ENCODE results near the gene ROR1.

The ROR1 gene

GRCh38 chr1:63906047-63906704, 132.4 kb downstream of the ROR1 start:
- DNase-seq (ENCODE audit: low read depth in 1 of 2, low spot score in 1 of 2): no peak

GRCh38 chr1:63907051-63907450, 133.2 kb downstream of the ROR1 start:
- DNase-seq (ENCODE audit: low read depth in 1 of 2, low spot score in 1 of 2): no peak

- DNase-seq (ENCODE audit: low read depth in 1 of 2, low spot score in 1 of 2): no peak
These were observed 134.2 kb downstream of the ROR1 start for GRCh38 chr1:63908016-63908415.

- no peak for DNase-seq (ENCODE audit: low read depth in 1 of 2, low spot score in 1 of 2)
These were observed 135.7 kb downstream of the ROR1 start for GRCh38 chr1:63909526-63909925.

DNA sequence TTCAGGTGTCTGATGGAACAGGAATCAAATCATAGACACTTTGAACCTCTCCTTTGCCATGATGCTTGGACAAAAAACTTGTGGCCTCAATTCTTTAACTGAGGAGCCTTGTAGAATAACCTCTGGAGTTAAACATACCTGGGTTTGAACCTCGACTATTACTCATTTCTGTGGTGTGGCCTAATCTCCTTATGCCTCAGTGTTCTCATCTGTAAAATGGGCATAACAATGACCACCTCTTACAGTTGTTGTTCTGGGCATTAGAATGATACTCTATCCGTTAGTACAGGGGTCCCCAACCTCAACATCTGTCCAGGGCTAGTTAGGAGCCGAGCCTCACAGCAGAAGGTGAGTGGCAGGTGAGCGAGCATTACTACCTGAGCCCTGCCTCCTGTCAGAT, 137.2 kb downstream of the ROR1 start:
- no peak for DNase-seq (ENCODE audit: low read depth in 1 of 2, low spot score in 1 of 2)

GRCh38 chr1:63912643-63913042, 138.8 kb downstream of the ROR1 start:
- no peak for DNase-seq (ENCODE audit: low read depth in 1 of 2, low spot score in 1 of 2)

GRCh38 chr1:63913533-63913932, 139.7 kb downstream of the ROR1 start:
- no peak for DNase-seq (ENCODE audit: low read depth in 1 of 2, low spot score in 1 of 2)

GRCh38 chr1:63914241-63914640, 140.4 kb downstream of the ROR1 start:
- DNase-seq (ENCODE audit: low read depth in 1 of 2, low spot score in 1 of 2): no peak

DNA sequence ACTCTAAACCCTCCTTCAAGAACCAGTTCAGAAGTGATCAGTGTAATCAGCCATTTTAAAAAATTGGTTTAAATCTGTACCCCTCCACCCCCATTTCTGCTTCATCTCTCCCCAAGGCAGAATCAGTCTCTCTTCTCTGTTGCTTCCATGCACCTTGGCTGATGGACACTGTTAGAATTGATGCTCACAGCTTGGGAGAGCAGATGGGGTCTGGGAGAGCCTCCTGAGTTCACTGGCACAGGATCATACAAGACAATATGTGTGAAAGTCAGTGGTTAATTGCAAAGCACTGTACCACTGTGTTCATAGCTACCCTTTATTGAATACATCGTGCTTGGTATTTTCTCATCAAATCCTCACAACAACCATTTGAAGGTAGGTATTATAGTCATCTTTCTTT, 140.9 kb downstream of the ROR1 start:
- no peak for DNase-seq (ENCODE audit: low read depth in 1 of 2, low spot score in 1 of 2)

- DNase-seq (ENCODE audit: low read depth in 1 of 2, low spot score in 1 of 2): no peak
These were observed 141.3 kb downstream of the ROR1 start for GRCh38 chr1:63915121-63915520.

- DNase-seq (ENCODE audit: low read depth in 1 of 2, low spot score in 1 of 2): no peak
These were observed 142.9 kb downstream of the ROR1 start for GRCh38 chr1:63916485-63917360.

GRCh38 chr1:63917571-63918417, 144.0 kb downstream of the ROR1 start:
- no peak for DNase-seq (ENCODE audit: low read depth in 1 of 2, low spot score in 1 of 2)

DNA sequence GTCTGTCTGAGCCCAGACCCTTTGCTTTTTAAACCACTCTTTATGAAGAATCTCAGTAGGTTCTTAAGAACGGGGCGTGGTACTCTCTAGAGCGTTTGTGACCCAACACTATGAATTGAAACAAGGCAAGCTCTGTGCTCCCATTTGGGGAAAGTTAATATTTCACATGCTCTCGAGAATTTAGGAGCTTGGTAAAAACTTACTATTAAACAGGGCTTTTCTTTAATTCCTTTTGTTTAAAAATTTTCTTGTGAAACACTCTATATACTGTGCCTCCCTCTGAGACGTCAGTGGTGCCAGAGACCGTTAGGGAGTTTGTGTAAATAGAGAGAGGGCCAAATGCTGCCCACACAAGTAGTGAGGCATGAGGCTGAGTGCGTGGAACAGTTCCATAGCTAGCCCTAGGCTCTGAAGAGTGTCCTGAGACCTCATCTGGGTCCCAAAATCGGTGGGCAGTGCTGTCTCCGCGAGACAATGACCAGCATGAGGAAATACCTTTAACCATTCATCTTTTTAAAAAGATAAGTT, 144.7 kb downstream of the ROR1 start:
- DNase-seq (ENCODE audit: low read depth in 1 of 2, low spot score in 1 of 2): no peak

GRCh38 chr1:63920154-63921117, 146.6 kb downstream of the ROR1 start:
- DNase-seq (ENCODE audit: low read depth in 1 of 2, low spot score in 1 of 2): no peak

GRCh38 chr1:63921359-63921758, 147.5 kb downstream of the ROR1 start:
- no peak for DNase-seq (ENCODE audit: low read depth in 1 of 2, low spot score in 1 of 2)

DNA sequence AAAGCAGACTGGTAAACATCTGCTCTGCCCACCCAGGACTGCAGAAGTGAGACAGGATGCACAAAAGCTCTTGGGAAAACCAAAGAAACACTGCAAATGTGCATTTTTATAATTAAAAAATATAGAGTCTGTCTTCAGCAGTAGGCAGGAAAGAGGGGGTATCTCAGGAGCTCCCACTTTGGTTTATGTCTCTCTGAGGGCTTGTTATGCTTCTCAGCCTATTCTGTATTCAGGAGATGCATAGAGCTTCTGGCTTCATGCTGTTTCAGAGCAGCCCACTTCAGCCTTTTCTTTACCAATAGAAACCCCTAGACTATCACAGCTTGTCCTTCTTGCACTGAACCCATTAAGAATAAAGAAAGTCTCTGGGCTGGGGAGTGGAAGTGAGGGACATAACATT, 148.0 kb downstream of the ROR1 start:
- DNase-seq (ENCODE audit: low read depth in 1 of 2, low spot score in 1 of 2): no peak

DNA sequence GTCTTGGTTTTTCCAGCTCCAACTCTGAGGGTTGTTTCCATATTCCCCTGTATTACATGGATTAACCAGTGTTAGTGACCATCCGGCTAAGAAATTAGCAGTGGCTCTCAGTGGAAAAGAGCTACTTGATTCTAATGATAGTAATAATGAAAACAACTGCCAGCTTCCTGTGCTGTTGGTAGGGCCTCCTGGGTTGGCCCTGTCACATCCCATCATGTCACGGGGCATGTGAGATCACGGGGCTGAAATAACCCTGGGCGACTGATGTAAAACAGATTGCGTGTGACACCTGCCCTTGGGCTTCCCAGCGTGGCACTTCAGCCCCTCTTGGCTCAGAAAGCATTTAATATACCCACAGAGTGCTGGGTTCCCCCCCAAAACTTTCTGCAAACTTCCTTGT, 149.0 kb downstream of the ROR1 start:
- no peak for DNase-seq (ENCODE audit: low read depth in 1 of 2, low spot score in 1 of 2)

GRCh38 chr1:63923302-63923701, 149.5 kb downstream of the ROR1 start:
- DNase-seq (ENCODE audit: low read depth in 1 of 2, low spot score in 1 of 2): no peak

- no peak for DNase-seq (ENCODE audit: low read depth in 1 of 2, low spot score in 1 of 2)
These were observed 150.8 kb downstream of the ROR1 start for GRCh38 chr1:63924600-63924999.
